Skeletal muscle tissue (tissue), 4 donors: ENCODE data around the gene C16orf89. TPM values are rescaled to one million over a fixed set of nuclear protein-coding genes. Genes with fewer than 3 reads are reported as not detected.
A peak's percentile ranks its signal among the peaks of the same experiment; 100 is the strongest.
"Not testable (repeated sequence)": the region's sequence is repeated elsewhere in the genome, so short reads cannot be mapped to it uniquely, and the experiment has no call there.

Experiments used
- H3K27ac ChIP-seq: one replicate; pipeline ENCODE4 v1.7.0; 2013; ENCODE audit warnings: mild to moderate bottlenecking, low read depth, low read length, inconsistent platforms
- H3K27me3 ChIP-seq, 3 donors: one replicate each; pipeline ENCODE4 v1.7.0; 2013; ENCODE audit warnings: low read length in 3 of 3; ENCODE audit not compliant: control insufficient read depth in 3 of 3, insufficient read depth in 3 of 3
- H3K36me3 ChIP-seq, 3 donors: one replicate each; pipeline ENCODE4 v1.7.0; 2013; ENCODE audit warnings: low read length in 3 of 3; ENCODE audit not compliant: control insufficient read depth in 3 of 3, insufficient read depth in 3 of 3
- H3K4me1 ChIP-seq, 3 donors: one replicate each; pipeline ENCODE4 v1.7.0; 2013; ENCODE audit warnings: low read length in 3 of 3, mild to moderate bottlenecking in 3 of 3; ENCODE audit not compliant: control insufficient read depth in 3 of 3, insufficient read depth in 3 of 3
- H3K4me3 ChIP-seq, 3 donors: one replicate each; pipeline ENCODE4 v1.7.0; 2013; ENCODE audit warnings: low read length in 3 of 3
- H3K9ac ChIP-seq, 3 donors: one replicate each; pipeline ENCODE4 v1.7.0; 2013; ENCODE audit warnings: low read length in 3 of 3, mild to moderate bottlenecking in 3 of 3, moderate library complexity in 2 of 3, low read depth in 1 of 3
- H3K9me3 ChIP-seq, 3 donors: one replicate each; pipeline ENCODE4 v1.7.0; 2013; ENCODE audit warnings: low read length in 3 of 3; ENCODE audit not compliant: control insufficient read depth in 3 of 3
- total RNA-seq: library from RNA; depleted of rRNA; stranded (reverse); fragments of >200 nt; gene quantifications from one replicate; pipeline ENCODE4 v1.2.3, GENCODE V29; 2014
- donor health status: Osteomylitis.

Gene C16orf89, protein sequence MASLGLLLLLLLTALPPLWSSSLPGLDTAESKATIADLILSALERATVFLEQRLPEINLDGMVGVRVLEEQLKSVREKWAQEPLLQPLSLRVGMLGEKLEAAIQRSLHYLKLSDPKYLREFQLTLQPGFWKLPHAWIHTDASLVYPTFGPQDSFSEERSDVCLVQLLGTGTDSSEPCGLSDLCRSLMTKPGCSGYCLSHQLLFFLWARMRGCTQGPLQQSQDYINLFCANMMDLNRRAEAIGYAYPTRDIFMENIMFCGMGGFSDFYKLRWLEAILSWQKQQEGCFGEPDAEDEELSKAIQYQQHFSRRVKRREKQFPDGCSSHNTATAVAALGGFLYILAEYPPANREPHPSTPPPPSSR
- 2.1 TPM for total RNA-seq

DNA sequence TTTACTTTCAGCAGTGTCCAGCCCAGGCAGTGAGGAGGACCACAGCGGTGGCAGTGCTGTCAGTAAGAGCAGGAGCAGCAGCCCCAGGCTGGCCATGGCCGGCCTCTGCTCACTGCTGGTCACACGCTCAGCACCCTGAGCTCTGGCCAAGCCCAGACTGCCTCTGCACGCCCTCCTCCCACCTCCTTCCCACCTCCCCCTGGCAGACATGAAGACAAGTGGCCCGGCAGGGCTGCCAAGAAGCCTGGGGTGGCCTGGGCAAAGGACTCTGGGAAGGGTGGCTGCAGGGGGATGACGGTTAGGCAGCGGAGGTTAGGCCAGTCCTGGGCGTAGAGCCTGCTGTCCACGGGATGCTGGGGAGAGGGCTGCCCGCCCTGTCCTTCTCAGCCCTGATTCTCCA lies at the start of gene C16orf89:
TSS of gene C16orf89 (minus strand) at position 144 of the 400 bp plus-strand sequence. CDS start at position 96, 48 bp downstream.
- Histone ChIP-seq H3K9me3 (no peaks in the 10 kb centered on the region), H3K4me3 (no peak within 1 kb of the TSS), H3K36me3 (no peaks in the 10 kb centered on the region), H3K27me3 (peaks cover 0 to 8% (median 0%) of the 10 kb centered on the region in 3 donors), H3K4me1 (no peaks in the 10 kb centered on the region), H3K9ac (no peak within 1 kb of the TSS), H3K27ac (no peak within 1 kb of the TSS)

DNA sequence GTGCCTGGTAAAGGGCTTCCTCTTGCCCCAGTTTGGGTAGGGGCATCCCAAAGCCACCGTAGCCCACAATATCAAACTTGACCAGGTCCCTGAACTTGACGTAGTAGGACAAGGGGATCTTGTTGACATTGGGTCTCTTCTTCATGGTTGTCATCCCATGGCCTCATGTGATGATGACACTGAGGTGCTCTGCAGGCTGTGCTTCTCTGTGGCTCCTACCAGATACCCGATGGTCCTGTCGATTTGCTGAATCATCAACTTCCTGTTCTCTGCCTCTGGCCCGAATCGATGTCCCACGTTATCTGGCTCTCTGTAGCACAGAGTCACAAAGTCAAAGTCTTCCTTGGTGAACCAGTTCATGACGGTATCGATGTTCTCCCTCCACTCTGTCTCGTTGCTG lies 45.2 kb upstream of the C16orf89 start:
- H3K36me3 ChIP-seq, H3K27ac ChIP-seq, H3K4me3 ChIP-seq, H3K9ac ChIP-seq, H3K27me3 ChIP-seq, H3K9me3 ChIP-seq, H3K4me1 ChIP-seq: not testable (repeated sequence)

DNA sequence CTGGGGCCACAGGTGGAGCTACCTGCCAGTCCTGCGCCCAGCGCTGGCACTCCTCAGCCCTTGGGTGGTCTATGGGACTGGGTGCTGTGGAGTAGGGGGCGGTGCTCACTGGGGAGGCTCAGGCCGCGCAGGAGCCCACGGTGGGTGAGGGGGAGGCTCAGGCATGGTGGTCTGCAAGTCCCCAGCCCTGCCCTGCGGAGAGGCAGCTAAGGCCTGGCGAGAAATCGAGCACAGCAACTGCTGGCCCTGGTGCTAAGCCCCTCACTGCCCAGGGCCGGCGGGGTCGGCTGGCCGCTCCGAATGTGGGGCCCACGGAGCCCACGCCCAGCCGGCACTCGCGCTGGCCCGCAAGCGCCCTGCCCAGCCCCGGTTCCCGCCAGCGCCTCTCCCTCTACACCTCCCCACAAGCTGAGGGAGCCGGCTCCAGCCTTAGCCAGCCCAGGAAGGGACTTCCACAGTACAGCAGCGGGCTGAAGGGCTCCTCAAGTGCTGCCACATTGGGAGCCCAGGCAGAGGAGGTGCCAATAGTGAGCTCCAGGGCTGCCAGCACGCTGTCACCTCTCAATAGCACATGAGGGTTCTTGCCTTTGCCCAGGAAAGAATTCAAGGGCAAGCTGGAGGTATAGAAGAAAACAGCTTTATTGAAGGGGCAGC lies 42.9 kb upstream of the C16orf89 start:
- no peak overlapping the region for H3K4me3 ChIP-seq

DNA sequence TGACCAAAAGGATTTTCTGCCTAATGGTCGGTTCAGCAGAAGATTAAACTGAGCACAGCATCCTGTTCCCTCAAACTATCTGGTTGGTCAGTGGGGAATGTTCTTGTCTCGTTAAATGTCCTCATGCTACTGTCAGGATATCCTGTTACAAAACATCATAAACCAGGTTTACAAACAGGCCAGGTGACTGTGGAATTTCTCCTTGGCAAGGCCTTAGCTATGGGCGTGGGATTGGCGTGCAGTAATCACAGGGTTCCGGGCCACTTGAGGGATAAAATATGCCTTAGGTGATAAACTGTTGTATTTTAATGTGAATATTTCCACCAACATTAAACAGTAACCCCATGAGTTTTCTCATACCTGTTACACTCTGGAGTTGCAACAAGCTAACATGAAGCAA lies 39.3 kb upstream of the C16orf89 start:
- H3K27me3 ChIP-seq, H3K36me3 ChIP-seq, H3K9me3 ChIP-seq, H3K9ac ChIP-seq, H3K4me1 ChIP-seq, H3K27ac ChIP-seq, H3K4me3 ChIP-seq: not testable (repeated sequence)

More for the DNA sequence above, 42.9 kb upstream of the C16orf89 start:
- no peak overlapping the region for H3K9ac ChIP-seq
- no peaks in the 10 kb centered on the region for H3K36me3 ChIP-seq
- no peaks in the 10 kb centered on the region for H3K9me3 ChIP-seq
- H3K27me3 ChIP-seq: no peaks in the 10 kb centered on the region
- no peaks in the 10 kb centered on the region for H3K4me1 ChIP-seq
- no peak overlapping the region for H3K27ac ChIP-seq

DNA sequence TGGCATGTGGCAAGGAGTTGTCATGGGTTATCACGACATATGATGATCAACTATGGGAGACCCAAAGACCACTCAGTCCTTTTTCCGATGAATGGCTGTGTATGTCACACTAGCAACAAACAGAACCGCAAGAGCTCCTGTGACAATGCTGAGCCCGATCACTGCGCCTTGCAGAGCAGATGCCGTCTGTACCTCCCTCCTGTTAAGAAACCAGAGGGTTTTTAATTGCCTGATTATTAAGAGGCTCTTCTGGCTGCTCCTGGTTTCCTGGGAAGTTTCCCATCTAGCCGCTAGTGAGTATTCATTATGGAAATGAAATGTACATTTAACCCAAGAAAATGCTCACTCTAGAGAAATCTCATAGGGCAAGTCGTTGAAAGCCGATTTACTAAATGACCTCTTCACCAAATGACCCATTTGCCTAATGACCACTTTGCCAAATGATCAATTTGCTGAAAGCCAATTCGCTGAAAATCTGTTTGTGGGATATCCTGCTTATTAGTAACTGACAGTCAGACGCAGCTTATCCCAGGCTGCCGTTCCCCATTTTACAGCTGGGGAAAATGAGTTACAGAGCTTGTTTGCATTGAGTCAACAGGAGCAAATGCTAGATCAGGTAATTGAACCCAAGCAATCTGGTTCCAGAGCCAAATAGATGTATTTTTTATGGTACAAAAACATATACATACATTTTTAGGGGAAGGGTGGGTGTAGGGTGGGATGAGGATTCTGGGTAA lies 37.7 kb upstream of the C16orf89 start:
- not testable (repeated sequence) for H3K4me1 ChIP-seq

DNA sequence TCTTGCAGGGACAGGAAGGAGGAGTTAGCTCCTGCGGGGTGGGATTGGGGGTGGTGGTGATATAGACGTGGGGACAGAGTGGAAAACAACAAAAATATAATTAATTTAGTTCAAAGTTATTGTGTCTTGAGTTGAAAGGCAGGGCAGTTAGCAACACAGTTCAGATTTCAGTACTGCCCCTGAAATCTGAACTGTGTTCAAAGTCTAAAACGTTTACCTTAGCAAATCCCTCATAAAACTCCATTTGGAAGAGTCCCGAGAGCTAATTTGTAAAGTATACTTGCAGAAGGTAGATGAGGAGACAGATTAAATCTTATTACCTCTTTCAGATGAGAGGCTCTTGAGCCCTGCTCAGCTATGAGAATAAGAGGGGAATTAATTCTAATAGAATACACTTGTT lies 33.4 kb upstream of the C16orf89 start:
- not testable (repeated sequence) for H3K27ac ChIP-seq, H3K36me3 ChIP-seq, H3K27me3 ChIP-seq, H3K9ac ChIP-seq, H3K4me3 ChIP-seq, H3K9me3 ChIP-seq, H3K4me1 ChIP-seq

More for the DNA sequence above, 37.7 kb upstream of the C16orf89 start:
- not testable (repeated sequence) for H3K27ac ChIP-seq, H3K27me3 ChIP-seq, H3K4me3 ChIP-seq, H3K9me3 ChIP-seq, H3K36me3 ChIP-seq, H3K9ac ChIP-seq

DNA sequence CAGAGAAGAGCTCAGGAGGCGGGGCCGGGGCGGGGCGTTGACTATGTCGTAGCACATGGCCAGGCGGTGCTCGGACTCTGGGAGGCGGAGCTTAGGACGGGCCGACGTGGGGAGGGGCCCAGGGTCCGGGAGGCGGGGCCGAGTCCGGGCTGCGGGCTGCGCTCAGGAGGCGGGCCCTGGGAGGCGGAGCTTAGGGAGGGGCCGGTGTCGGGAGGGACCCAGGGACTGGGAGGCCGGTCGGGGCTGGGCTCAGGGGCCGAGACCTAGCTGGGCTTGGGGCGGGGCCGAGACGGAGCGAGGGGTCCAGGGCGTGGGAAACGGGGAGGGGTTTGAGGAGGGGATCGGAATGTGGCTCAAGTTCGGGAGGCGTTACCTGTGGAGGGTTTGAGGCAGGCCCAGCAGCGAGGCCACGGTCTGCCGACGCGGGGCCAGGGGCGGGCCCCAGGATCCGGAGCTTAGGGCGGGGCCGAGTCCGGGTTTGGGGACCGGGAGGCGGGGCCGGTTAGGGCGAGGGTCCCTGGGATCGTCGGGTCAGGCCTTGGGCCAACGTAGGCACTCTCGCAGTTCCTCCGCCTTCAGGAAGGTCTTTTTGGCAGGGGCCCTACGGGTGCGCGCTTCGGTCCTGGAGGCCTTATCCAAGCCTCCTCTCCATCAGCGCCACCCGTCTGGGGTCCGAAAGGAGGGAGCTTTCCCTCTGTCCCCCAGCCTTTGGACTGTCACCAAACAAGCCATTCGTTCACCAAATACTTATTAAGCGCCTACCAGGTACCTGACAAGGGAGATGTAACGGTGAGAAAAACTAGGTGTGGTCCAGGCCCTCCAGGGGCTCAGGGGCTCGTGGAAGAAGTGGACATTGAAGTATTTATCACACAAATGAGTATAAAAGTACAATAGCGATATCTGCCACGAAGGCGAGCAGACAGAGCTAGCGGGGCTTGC lies 32.7 kb upstream of the C16orf89 start:
- not testable (repeated sequence) for H3K36me3 ChIP-seq, H3K9me3 ChIP-seq, H3K27me3 ChIP-seq, H3K4me1 ChIP-seq
- Histone ChIP-seq H3K4me3 (peak overlapping the region; percentile 66 to 76 (median 72)), H3K27ac (peak overlapping the region; percentile 65), H3K9ac (peak overlapping the region; percentile 67 to 78 (median 72))

DNA sequence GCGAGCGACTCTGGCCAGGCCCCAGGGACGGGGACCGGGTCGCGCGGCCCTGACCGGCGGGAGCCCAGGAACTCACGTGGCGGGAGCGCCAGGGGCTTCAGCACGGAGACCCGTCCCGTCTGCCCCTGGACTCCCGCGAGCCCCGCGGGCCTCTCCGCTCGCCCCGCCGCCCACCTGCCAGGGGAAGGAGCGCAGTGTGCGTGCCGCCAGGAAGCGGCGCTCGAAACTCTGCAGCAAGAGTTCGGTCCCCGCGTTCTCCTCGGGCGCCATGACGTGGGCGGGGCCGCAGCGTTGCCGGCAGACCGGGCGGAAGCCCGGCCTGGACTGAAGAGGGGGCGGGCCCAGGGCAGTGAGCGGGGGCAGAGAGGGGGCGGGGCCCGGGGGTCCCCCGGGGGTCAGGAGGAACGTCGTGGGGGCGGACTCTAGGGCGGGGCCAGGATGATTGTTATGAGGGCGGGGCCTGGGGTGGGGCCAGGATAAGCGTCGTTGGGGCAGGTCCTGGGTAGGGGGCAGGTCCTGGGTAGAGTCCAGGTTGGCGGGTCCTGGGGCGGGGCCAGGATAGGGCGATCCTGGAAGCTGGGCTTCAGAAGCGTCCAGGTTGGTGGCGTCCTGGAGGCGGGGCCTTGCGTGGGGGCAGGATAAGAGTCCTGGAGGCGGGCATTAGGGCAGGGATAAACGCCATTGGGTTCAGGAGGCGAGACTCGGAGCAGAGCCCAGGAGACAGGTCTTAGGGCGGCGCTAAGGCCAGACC lies 31.9 kb upstream of the C16orf89 start, which contains the start of gene EEF2KMT:
TSS of gene EEF2KMT (minus strand) at position 326 of the 751 bp plus-strand sequence. CDS start at position 270, 56 bp downstream.
- not testable (repeated sequence) for H3K4me1 ChIP-seq, H3K27me3 ChIP-seq, H3K36me3 ChIP-seq, H3K9me3 ChIP-seq
- Histone ChIP-seq H3K27ac (peak within 1 kb of the TSS; percentile 65), H3K9ac (peak within 1 kb of the TSS; percentile 72 to 82 (median 79)), H3K4me3 (peak within 1 kb of the TSS; percentile 66 to 76 (median 72))

DNA sequence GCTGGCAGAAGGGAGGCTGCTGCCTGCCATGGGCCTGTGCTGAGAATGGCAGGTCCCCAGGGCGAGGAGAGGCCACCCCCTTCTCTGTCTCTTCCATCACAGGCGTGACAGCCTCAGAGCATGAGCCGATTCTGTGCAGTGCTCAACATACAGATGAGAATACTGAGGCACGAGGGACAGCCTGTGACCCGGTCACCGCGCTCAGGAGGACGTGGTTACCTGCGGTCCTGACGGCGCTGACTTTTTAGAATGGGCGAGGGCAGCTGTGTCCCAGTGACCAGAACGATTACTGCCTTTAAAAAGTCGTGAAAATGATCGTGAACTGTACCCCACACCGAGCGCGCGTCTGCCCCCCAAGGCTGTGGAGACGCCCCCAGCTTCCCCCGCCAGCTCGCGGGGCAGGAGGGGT lies 31.3 kb upstream of the C16orf89 start:
- Histone ChIP-seq H3K4me3 (peak overlapping the region; percentile 62 to 72 (median 71)), H3K9ac (peak overlapping the region; percentile 47 to 82 (median 79)), H3K27ac (peak overlapping the region; percentile 56)
- not testable (repeated sequence) for H3K27me3 ChIP-seq, H3K4me1 ChIP-seq, H3K9me3 ChIP-seq, H3K36me3 ChIP-seq
